NB4 (cell line): ENCODE data around the gene MGAT4B.

Experiments used
- CTCF ChIP-seq: IDR thresholded peaks from one replicate; pipeline ENCODE4 v1.5.1; 2012; ENCODE audit warnings: low read depth, low read length
- MYC ChIP-seq: IDR thresholded peaks from 2 replicates; pipeline ENCODE4 v1.6.1; 2011; ENCODE audit warnings: low read depth, low read length
- POLR2A ChIP-seq: IDR thresholded peaks from 2 replicates; pipeline ENCODE4 v1.6.1; 2011; ENCODE audit warnings: mild to moderate bottlenecking; ENCODE audit not compliant: insufficient read length; ENCODE audit errors: extremely low read depth

GRCh38 chr5:179779826-179780225, 26.8 kb downstream of the MGAT4B start:
- no peak for TF ChIP-seq CTCF
- no peak for TF ChIP-seq POLR2A
- TF ChIP-seq MYC, result no peak
